ENCODE measurements around the gene WDR7. TPM values are rescaled to one million over a fixed set of nuclear protein-coding genes. Genes with fewer than 3 reads are reported as not detected.

The WDR7 gene
- total and polyA plus RNA-seq, 9 of the 15 experiments (the other 6 are each of a cell fraction or from before 2014, with no cell fraction given) = 1.4 to 9.4 (median 5.3) TPM

DNA sequence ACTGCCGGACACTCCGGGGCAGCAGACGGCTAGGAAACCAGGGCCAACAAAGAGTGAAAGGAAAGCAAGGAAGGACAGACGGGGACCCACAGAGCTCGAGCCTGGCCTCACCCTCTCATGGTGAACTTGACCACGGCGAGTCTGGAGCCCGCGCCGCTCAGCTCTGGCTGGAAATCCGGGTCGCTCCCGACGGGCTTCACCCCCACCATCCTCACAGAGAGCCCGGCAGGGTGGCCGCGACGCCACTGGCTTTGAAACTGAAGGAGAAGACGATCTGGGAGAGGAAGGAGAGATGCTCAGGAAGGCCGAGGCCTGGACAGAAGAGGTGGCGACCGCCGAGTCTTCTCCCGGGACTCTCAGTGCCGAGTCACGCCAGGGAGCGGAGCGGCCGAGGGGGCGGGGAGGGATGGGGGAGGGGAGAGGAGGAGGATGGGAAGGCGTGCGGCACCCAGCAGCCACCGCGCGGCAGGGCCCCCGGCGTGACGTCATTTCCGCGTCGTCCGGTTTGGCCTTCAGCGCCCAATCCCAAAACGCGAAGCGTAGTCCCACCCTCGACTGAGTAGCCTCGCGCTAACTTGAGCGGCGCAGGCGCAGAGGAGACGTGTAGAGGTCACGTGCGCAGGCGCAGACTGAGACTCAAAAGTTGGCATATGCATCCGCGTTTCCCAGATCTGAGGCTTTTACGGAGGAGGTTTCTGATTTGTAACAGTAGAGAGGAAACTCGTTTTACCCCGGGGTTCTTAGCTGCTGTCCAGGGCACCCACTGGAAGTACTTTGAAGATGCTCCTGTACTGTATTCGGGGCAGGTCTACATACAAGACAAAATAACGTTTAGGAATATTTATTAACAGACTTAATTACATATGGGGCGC lies 12.7 kb upstream of the WDR7 start, which contains the start of gene TXNL1 (continued):
- TF ChIP-seq HNRNPL (IDR thresholded peaks at IDR 0.05; ENCODE audit: low read depth, low read length) = no peak
- TF ChIP-seq, protein P1, sequence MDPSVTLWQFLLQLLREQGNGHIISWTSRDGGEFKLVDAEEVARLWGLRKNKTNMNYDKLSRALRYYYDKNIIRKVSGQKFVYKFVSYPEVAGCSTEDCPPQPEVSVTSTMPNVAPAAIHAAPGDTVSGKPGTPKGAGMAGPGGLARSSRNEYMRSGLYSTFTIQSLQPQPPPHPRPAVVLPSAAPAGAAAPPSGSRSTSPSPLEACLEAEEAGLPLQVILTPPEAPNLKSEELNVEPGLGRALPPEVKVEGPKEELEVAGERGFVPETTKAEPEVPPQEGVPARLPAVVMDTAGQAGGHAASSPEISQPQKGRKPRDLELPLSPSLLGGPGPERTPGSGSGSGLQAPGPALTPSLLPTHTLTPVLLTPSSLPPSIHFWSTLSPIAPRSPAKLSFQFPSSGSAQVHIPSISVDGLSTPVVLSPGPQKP (CRISPR knock-in tag; IDR thresholded peaks at IDR 0.05) = no peak
- TF ChIP-seq, protein P2, sequence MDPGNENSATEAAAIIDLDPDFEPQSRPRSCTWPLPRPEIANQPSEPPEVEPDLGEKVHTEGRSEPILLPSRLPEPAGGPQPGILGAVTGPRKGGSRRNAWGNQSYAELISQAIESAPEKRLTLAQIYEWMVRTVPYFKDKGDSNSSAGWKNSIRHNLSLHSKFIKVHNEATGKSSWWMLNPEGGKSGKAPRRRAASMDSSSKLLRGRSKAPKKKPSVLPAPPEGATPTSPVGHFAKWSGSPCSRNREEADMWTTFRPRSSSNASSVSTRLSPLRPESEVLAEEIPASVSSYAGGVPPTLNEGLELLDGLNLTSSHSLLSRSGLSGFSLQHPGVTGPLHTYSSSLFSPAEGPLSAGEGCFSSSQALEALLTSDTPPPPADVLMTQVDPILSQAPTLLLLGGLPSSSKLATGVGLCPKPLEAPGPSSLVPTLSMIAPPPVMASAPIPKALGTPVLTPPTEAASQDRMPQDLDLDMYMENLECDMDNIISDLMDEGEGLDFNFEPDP (CRISPR knock-in tag; IDR thresholded peaks at IDR 0.05) = no peak
- no peak for TF ChIP-seq BCL6 (CRISPR knock-in tag; IDR thresholded peaks at IDR 0.05)
- TF ChIP-seq HCFC1 (IDR thresholded peaks at IDR 0.05; ENCODE audit: low read depth, low read length) = peak; percentile 60
- TF ChIP-seq, protein P3, sequence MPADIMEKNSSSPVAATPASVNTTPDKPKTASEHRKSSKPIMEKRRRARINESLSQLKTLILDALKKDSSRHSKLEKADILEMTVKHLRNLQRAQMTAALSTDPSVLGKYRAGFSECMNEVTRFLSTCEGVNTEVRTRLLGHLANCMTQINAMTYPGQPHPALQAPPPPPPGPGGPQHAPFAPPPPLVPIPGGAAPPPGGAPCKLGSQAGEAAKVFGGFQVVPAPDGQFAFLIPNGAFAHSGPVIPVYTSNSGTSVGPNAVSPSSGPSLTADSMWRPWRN (IDR thresholded peaks at IDR 0.05; ENCODE audit: low read depth) = no peak
- no peak for TF ChIP-seq CBFB (CRISPR knock-in tag; IDR thresholded peaks at IDR 0.05)
- TF ChIP-seq PRMT5 (CRISPR knock-in tag; IDR thresholded peaks at IDR 0.05) = no peak
- TF ChIP-seq, protein P4, sequence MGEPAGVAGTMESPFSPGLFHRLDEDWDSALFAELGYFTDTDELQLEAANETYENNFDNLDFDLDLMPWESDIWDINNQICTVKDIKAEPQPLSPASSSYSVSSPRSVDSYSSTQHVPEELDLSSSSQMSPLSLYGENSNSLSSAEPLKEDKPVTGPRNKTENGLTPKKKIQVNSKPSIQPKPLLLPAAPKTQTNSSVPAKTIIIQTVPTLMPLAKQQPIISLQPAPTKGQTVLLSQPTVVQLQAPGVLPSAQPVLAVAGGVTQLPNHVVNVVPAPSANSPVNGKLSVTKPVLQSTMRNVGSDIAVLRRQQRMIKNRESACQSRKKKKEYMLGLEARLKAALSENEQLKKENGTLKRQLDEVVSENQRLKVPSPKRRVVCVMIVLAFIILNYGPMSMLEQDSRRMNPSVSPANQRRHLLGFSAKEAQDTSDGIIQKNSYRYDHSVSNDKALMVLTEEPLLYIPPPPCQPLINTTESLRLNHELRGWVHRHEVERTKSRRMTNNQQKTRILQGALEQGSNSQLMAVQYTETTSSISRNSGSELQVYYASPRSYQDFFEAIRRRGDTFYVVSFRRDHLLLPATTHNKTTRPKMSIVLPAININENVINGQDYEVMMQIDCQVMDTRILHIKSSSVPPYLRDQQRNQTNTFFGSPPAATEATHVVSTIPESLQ (CRISPR knock-in tag; IDR thresholded peaks at IDR 0.05) = no peak
- TF ChIP-seq ZFPM2 (CRISPR knock-in tag; IDR thresholded peaks at IDR 0.05) = no peak
- TF ChIP-seq CBFA2T2 (conservative IDR thresholded peaks at IDR 0.05) = peak; percentile 43; the same call in 1 of the 2 replicates
- peak in 1 of 2 experiments; percentile 72; a peak in 1 of 4 replicates for TF ChIP-seq SIN3A (IDR thresholded peaks at IDR 0.05; ENCODE audit: borderline replicate concordance in 2 of 2, control insufficient read depth in 1 of 2, low read depth in 2 of 2, low read length in 2 of 2)
- no peak for TF ChIP-seq CHD4 (IDR thresholded peaks at IDR 0.05; ENCODE audit: insufficient read depth, insufficient replicate concordance, low read depth, low read length, poor library complexity, severe bottlenecking)
- TF ChIP-seq ZNF644 (tag; IDR thresholded peaks at IDR 0.05; ENCODE audit: low read depth) = peak; percentile 35; the same call in 1 of the 2 replicates
- TF ChIP-seq SNRNP70 (optimal IDR thresholded peaks at IDR 0.05; ENCODE audit: low read depth, low read length) = no peak
- TF ChIP-seq SUPT5H (IDR thresholded peaks at IDR 0.05) = peak; percentile 82

Data from K562 (cell line).